ENCODE data around the gene ARHGAP23. TPM values are rescaled to one million over a fixed set of nuclear protein-coding genes. Genes with fewer than 3 reads are reported as not detected.

ARHGAP23 gene
- total RNA-seq, 1 experiment from 2014 or later, result 97.9 TPM

DNA sequence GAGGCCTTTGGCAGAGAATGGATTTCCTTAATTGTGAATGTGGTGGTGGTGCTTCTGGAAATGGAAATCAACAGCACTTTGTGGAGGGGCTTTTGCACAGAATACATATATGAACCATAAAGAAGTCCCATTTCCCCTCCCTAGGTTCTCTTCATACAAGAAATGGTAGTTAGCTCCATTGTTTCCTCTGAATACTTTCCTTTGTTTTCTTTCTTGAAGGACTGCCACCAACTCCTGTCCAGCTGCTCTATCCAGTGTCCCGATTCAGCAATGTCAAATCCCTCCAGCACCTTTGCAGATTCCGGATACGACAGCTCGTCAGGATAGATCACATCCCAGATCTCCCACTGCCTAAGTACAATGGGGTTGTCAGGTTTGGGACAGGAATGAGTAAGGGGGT lies 33.2 kb upstream of the ARHGAP23 start:
- no peak for DNase-seq
- no peak overlapping the region for H3K56ac ChIP-seq (ENCODE audit: insufficient read length, low read depth, low read length)
- H3K18ac ChIP-seq (ENCODE audit: insufficient read length, low read depth, low read length), result no peak overlapping the region
- H3K27ac Mint-ChIP-seq, result peak overlapping the region; percentile 29 to 85 (median 37); a peak in 4 of 7 replicates
- no peak overlapping the region for H2BK120ac ChIP-seq (ENCODE audit: low read depth, low read length, poor library complexity, severe bottlenecking)
- H3K4me2 ChIP-seq (ENCODE audit: insufficient read depth, insufficient read length, low read length), result no peak overlapping the region
- H3K27ac ChIP-seq (ENCODE audit: insufficient read length, low read depth, low read length), result no peak overlapping the region
- TF ChIP-seq, protein P1, sequence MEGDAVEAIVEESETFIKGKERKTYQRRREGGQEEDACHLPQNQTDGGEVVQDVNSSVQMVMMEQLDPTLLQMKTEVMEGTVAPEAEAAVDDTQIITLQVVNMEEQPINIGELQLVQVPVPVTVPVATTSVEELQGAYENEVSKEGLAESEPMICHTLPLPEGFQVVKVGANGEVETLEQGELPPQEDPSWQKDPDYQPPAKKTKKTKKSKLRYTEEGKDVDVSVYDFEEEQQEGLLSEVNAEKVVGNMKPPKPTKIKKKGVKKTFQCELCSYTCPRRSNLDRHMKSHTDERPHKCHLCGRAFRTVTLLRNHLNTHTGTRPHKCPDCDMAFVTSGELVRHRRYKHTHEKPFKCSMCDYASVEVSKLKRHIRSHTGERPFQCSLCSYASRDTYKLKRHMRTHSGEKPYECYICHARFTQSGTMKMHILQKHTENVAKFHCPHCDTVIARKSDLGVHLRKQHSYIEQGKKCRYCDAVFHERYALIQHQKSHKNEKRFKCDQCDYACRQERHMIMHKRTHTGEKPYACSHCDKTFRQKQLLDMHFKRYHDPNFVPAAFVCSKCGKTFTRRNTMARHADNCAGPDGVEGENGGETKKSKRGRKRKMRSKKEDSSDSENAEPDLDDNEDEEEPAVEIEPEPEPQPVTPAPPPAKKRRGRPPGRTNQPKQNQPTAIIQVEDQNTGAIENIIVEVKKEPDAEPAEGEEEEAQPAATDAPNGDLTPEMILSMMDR (conservative IDR thresholded peaks at IDR 0.05), result no peak
- H2AK5ac ChIP-seq (ENCODE audit: insufficient read length, low read length), result no peak overlapping the region
- no peak overlapping the region for H3K4ac ChIP-seq (ENCODE audit: low read depth, low read length)
- H2BK20ac ChIP-seq (ENCODE audit: low read depth, low read length, poor library complexity, severe bottlenecking), result no peak overlapping the region
- H2BK12ac ChIP-seq (ENCODE audit: insufficient read length, low read depth, low read length), result no peak overlapping the region
- no peak overlapping the region for H3K9ac ChIP-seq (ENCODE audit: extremely low read depth, insufficient read length, low read length)
- no peaks in the 10 kb centered on the region for H3K4me1 Mint-ChIP-seq
- no peaks in the 10 kb centered on the region for H3K9me3 Mint-ChIP-seq
- no peak overlapping the region for H3K14ac ChIP-seq (ENCODE audit: insufficient read depth, low read length)
- no CpG with 5 or more reads among the region's 4 CpGs for WGBS (ENCODE audit: extremely low coverage, insufficient read length, low lambda C conversion rate)
- H3K27me3 Mint-ChIP-seq (ENCODE audit: low read depth), result no peaks in the 10 kb centered on the region
- H4K20me1 ChIP-seq (ENCODE audit: control insufficient read depth, insufficient read depth, insufficient read length), result no peaks in the 10 kb centered on the region
- H4K8ac ChIP-seq (replicated peaks; ENCODE audit: insufficient read length, low read depth, low read length), result no peak overlapping the region
- no peaks in the 10 kb centered on the region for H3K27me3 ChIP-seq (ENCODE audit: insufficient read depth, low read length)
- H3K4me1 ChIP-seq (ENCODE audit: insufficient read depth, low read length), result no peaks in the 10 kb centered on the region
- no peak overlapping the region for H3K4me3 Mint-ChIP-seq
- no peaks in the 10 kb centered on the region for H3K79me1 ChIP-seq (ENCODE audit: insufficient read depth, low read depth, low read length, poor library complexity, severe bottlenecking)
- H3K23ac ChIP-seq (ENCODE audit: insufficient read length, low read depth, low read length), result no peak overlapping the region
- H2BK5ac ChIP-seq (ENCODE audit: insufficient read length, low read length), result no peak overlapping the region
- H3K36me3 Mint-ChIP-seq (ENCODE audit: insufficient read depth in 1 of 3, low read depth in 3 of 3), result peaks cover 30 to 52% (median 39%) of the 10 kb centered on the region in 3 experiments
- no peak overlapping the region for H3T11ph ChIP-seq (ENCODE audit: low read length)
- H2AFZ ChIP-seq (ENCODE audit: low read length), result no peak overlapping the region
- H4K5ac ChIP-seq (ENCODE audit: insufficient read length, low read depth, low read length), result no peak overlapping the region
- H2BK15ac ChIP-seq (ENCODE audit: low read depth, low read length), result no peak overlapping the region
- no peak overlapping the region for H4K91ac ChIP-seq (ENCODE audit: insufficient read length, low read depth, low read length)
- no peaks in the 10 kb centered on the region for H3K79me2 ChIP-seq (ENCODE audit: insufficient read depth, low read length)
- no peaks in the 10 kb centered on the region for H3K23me2 ChIP-seq (ENCODE audit: insufficient read length, low read depth, low read length, poor library complexity, severe bottlenecking)
- H3K9me3 ChIP-seq (ENCODE audit: control insufficient read depth, low read depth, low read length), result no peaks in the 10 kb centered on the region
